Measurements from ENCODE around the gene RANBP9. TPM values are rescaled to one million over a fixed set of nuclear protein-coding genes. Genes with fewer than 3 reads are reported as not detected.

The RANBP9 gene
- total and polyA plus RNA-seq, 8 donors, result 13.1 to 51.4 (median 19.8) TPM

DNA sequence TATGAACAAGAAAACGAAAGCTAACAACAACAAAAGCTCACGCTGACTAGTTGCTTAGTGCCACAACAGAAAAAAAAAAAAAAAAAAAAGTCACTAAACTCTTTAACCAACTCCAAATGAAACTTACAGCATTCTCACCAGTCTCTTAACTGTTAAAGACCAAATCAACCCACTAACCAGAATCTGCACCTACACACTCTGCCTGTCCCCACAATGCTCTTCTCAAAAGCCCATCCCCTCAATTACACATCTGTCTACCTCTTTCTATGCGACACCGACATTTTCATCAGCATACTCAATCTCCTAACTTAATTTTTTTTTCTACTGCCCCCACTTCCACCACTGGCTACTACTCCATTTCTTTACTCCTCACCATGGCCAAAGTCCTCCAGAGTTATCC is 62.2 kb downstream of the RANBP9 start:
- WGBS, 5 donors, result 82 to 92% (median 89%) methylated on average over 4 of the region's 4 CpGs
- no peak for TF ChIP-seq POLR2A (IDR thresholded peaks at IDR 0.05)
- no peak for TF ChIP-seq POLR2AphosphoS5 (IDR thresholded peaks at IDR 0.05)
- no peak for TF ChIP-seq CTCF (IDR thresholded peaks at IDR 0.05)
- TF ChIP-seq EP300 (IDR thresholded peaks at IDR 0.05), result no peak
- Histone ChIP-seq H3K27me3 (no peaks in the 10 kb centered on the region), H3K4me1 (peaks cover 0 to 14% (median 4%) of the 10 kb centered on the region in 4 donors), H3K4me3 (no peak overlapping the region), H3K9me3 (no peaks in the 10 kb centered on the region), H3K27ac (no peak overlapping the region), H3K36me3 (peaks cover 0 to 29% (median 24%) of the 10 kb centered on the region in 4 donors)
- intact Hi-C loops (cut with DNase I; ENCODE audit: low total_unique reads), result no loop called here
- DNase-seq, result no peak

DNA sequence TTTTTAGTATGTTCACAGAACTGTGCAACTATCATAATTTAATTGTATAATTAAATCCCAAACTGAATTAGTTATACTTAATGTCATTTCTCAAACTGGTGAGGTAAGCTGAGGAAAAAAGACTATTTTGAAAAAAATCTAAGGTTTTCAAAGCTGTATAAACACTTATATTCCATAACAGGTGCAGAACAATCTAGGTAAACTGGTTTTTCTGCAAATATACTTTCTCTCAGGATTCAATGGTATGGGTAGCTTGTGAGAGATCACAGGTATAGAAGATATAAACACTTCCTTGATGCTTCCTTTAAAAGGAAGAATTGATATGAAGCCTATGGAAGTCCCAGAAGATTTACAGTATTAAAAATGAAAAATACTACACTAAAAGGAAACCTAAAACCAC is 62.8 kb downstream of the RANBP9 start:
- peaks cover 0 to 34% (median 27%) of the 10 kb centered on the region in 4 donors for H3K36me3 ChIP-seq
- H3K4me3 ChIP-seq, result no peak overlapping the region
- no peaks in the 10 kb centered on the region for H3K27me3 ChIP-seq
- DNase-seq, result peak in 1 of 2 donors; percentile 8
- H3K27ac ChIP-seq, result no peak overlapping the region
- peaks cover 0 to 12% (median 4%) of the 10 kb centered on the region in 4 donors for H3K4me1 ChIP-seq
- TF ChIP-seq POLR2AphosphoS5 (IDR thresholded peaks at IDR 0.05) (no peak), EP300 (IDR thresholded peaks at IDR 0.05) (no peak), POLR2A (IDR thresholded peaks at IDR 0.05) (no peak), CTCF (IDR thresholded peaks at IDR 0.05) (no peak)
- intact Hi-C loops (cut with DNase I; ENCODE audit: low total_unique reads), result no loop called here
- H3K9me3 ChIP-seq, result no peaks in the 10 kb centered on the region

GRCh38 chr6:13643125-13643524 is 68.5 kb downstream of the RANBP9 start:
- Histone ChIP-seq H3K4me3 (no peak overlapping the region), H3K4me1 (no peaks in the 10 kb centered on the region), H3K9me3 (no peaks in the 10 kb centered on the region), H3K27me3 (no peaks in the 10 kb centered on the region), H3K36me3 (peaks cover 9 to 56% (median 45%) of the 10 kb centered on the region in 4 donors), H3K27ac (no peak overlapping the region)
- TF ChIP-seq POLR2A (IDR thresholded peaks at IDR 0.05) (no peak), POLR2AphosphoS5 (IDR thresholded peaks at IDR 0.05) (no peak), EP300 (IDR thresholded peaks at IDR 0.05) (no peak), CTCF (IDR thresholded peaks at IDR 0.05) (no peak)
- no peak for DNase-seq
- intact Hi-C loops (cut with DNase I; ENCODE audit: low total_unique reads), result no loop called here
- WGBS, 5 donors, result 74 to 88% (median 82%) methylated on average over 3 of the region's 3 CpGs

DNA sequence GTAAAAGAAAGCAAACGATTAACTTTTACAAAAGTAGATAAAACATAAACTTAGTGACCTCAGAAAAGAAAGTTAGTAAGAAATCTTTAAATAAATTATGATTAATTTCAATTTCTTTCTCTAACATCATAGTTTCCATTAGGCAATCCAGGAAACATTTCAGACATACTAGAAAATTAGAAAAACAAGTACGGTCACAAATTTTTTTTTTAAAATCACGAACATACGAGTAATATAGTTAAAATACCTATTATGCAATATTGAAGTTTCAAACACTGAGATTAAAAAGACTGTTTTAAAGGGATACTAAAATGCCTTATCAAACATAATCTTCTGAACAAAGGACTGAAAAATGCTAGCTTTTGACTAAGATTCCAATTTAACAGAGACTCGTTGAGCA is 70.3 kb downstream of the RANBP9 start:
- intact Hi-C loops (cut with DNase I; ENCODE audit: low total_unique reads), result no loop called here
- Histone ChIP-seq H3K4me1 (no peaks in the 10 kb centered on the region), H3K36me3 (peaks cover 10 to 73% (median 60%) of the 10 kb centered on the region in 4 donors), H3K4me3 (no peak overlapping the region), H3K9me3 (no peaks in the 10 kb centered on the region), H3K27ac (no peak overlapping the region), H3K27me3 (no peaks in the 10 kb centered on the region)
- WGBS, 5 donors, result 57 to 82% (median 68%) methylated on average over 5 of the region's 5 CpGs
- TF ChIP-seq CTCF (IDR thresholded peaks at IDR 0.05), result no peak
- TF ChIP-seq POLR2A (IDR thresholded peaks at IDR 0.05), result no peak
- no peak for TF ChIP-seq EP300 (IDR thresholded peaks at IDR 0.05)
- no peak for TF ChIP-seq POLR2AphosphoS5 (IDR thresholded peaks at IDR 0.05)
- DNase-seq, result no peak
